ENCODE measurements around the gene BMPR1A. TPM values are rescaled to one million over a fixed set of nuclear protein-coding genes. Genes with fewer than 3 reads are reported as not detected.

The BMPR1A gene
- total and polyA plus RNA-seq, 10 of the 15 experiments (the other 5 are each of a cell fraction or from before 2014, with no cell fraction given), result 2.3 to 22.7 (median 13.1) TPM

- TF ChIP-seq GABPA (IDR thresholded peaks at IDR 0.05; ENCODE audit: low read depth) (no peak), NR2C2 (IDR thresholded peaks at IDR 0.05; ENCODE audit: borderline replicate concordance, control insufficient read depth, insufficient read length, low read depth) (no peak), IRF3 (IDR thresholded peaks at IDR 0.05) (no peak), ATF7 (IDR thresholded peaks at IDR 0.05; ENCODE audit: low read depth) (no peak), MXI1 (IDR thresholded peaks at IDR 0.05; ENCODE audit: low read depth, low read length) (no peak), MEF2A (IDR thresholded peaks at IDR 0.05; ENCODE audit: insufficient read depth, low read depth, low read length) (no peak), CHD2 (IDR thresholded peaks at IDR 0.05; ENCODE audit: borderline replicate concordance, low read depth, low read length) (no peak), MYB (IDR thresholded peaks at IDR 0.05; ENCODE audit: borderline replicate concordance, low read depth, low read length) (no peak), HDAC6 (IDR thresholded peaks at IDR 0.05; ENCODE audit: unreplicated experiment) (no peak), PAX8 (IDR thresholded peaks at IDR 0.05) (no peak), E4F1 (IDR thresholded peaks at IDR 0.05; ENCODE audit: borderline replicate concordance, partially characterized antibody) (no peak), JUND (IDR thresholded peaks at IDR 0.05; ENCODE audit: low read depth, low read length) (no peak), NR2C1 (IDR thresholded peaks at IDR 0.05) (no peak), KLF5 (IDR thresholded peaks at IDR 0.05; ENCODE audit: partially characterized antibody) (no peak), CEBPB (IDR thresholded peaks at IDR 0.05; ENCODE audit: borderline replicate concordance in 1 of 2, low read depth in 2 of 2, low read length in 2 of 2) (no peak), JUNB (IDR thresholded peaks at IDR 0.05) (no peak), ZBTB40 (IDR thresholded peaks at IDR 0.05; ENCODE audit: borderline replicate concordance) (no peak), REST (IDR thresholded peaks at IDR 0.05; ENCODE audit: low read depth, low read length) (no peak)
Observed at GRCh38 chr10:86960003-86960862, 203.8 kb downstream of the BMPR1A start (continued).

Measured in GM12878 (cell line).